Smooth muscle cell (in vitro differentiated cells): ENCODE data around the gene COL8A1. TPM values are rescaled to one million over a fixed set of nuclear protein-coding genes. Genes with fewer than 3 reads are reported as not detected.
A peak's percentile ranks its signal among the peaks of the same experiment; 100 is the strongest.

ENCODE experiments used
- DNase-seq: peaks from one replicate; lab custom pipeline; 2025; ENCODE audit not compliant: unreplicated experiment; lab: John Stamatoyannopoulos, UW
- H2AFZ ChIP-seq: fragments of 200-600 bp; sonication (generic); 2 replicates; pipeline ENCODE4 v1.6.0; 2016; ENCODE audit warnings: antibody characterized with exemption, low read depth, mild to moderate bottlenecking
- H3F3A ChIP-seq: fragments of 200-600 bp; sonication (generic); 2 replicates; pipeline ENCODE4 v1.6.0; 2017; ENCODE audit warnings: antibody characterized with exemption, low read depth
- H3K27ac ChIP-seq: fragments of 200-600 bp; sonication (generic); 2 replicates; pipeline ENCODE4 v1.5.1; 2016; ENCODE audit warnings: low read depth, mild to moderate bottlenecking
- H3K27me3 ChIP-seq: fragments of 200-600 bp; sonication (generic); 2 replicates; pipeline ENCODE4 v1.6.1; 2016; ENCODE audit warnings: low read depth, mild to moderate bottlenecking
- H3K36me3 ChIP-seq: fragments of 200-600 bp; sonication (generic); 2 replicates; pipeline ENCODE4 v1.5.1; 2016; ENCODE audit warnings: low read depth
- H3K4me1 ChIP-seq: fragments of 200-600 bp; sonication (generic); 2 replicates; pipeline ENCODE4 v1.5.1; 2016; ENCODE audit warnings: low read depth
- H3K4me2 ChIP-seq: fragments of 200-600 bp; sonication (generic); 2 replicates; pipeline ENCODE4 v1.6.0; 2016; ENCODE audit warnings: mild to moderate bottlenecking
- H3K4me3 ChIP-seq: fragments of 200-600 bp; sonication (generic); 2 replicates; pipeline ENCODE4 v1.5.1; 2016; ENCODE audit warnings: mild to moderate bottlenecking
- H3K79me2 ChIP-seq: fragments of 200-600 bp; sonication (generic); 2 replicates; pipeline ENCODE4 v1.6.0; 2016; ENCODE audit warnings: low read depth, mild to moderate bottlenecking
- H3K9ac ChIP-seq: fragments of 200-600 bp; sonication (generic); 2 replicates; pipeline ENCODE4 v1.6.0; 2016; ENCODE audit warnings: low read depth
- H3K9me3 ChIP-seq: fragments of 200-600 bp; sonication (generic); replicated peaks from 2 replicates; pipeline ENCODE4 v1.5.1; 2016; ENCODE audit warnings: low read depth
- H4K20me1 ChIP-seq: fragments of 200-600 bp; sonication (generic); 2 replicates; pipeline ENCODE4 v1.6.0; 2016; ENCODE audit warnings: low read depth
- WGBS: methylation state at CpG from one replicate; pipeline ENCODE4 v1.1.7; 2016; ENCODE audit warnings: low lambda C conversion rate; 5-methylcytosine and 5-hydroxymethylcytosine counted together
- polyA plus RNA-seq: library from polyadenylated mRNA; unstranded; fragments of >200 nt; fragmentation: Nextera tagmentation; extraction: Ambion mirVana; gene quantifications from 2 replicates; pipeline ENCODE4 v1.2.1, GENCODE V29; 2016
- total RNA-seq: library from RNA; depleted of rRNA; stranded (reverse); fragments of >200 nt; gene quantifications from 2 replicates; pipeline ENCODE4 v1.2.3, GENCODE V29; 2014
- TF ChIP-seq, protein P1 (sequence below): fragments of 200-600 bp; sonication (generic); IDR thresholded peaks from 2 replicates; pipeline ENCODE4 v1.5.1; 2017; ENCODE audit warnings: borderline replicate concordance, mild to moderate bottlenecking, antibody characterized with exemption; ENCODE audit not compliant: insufficient read depth, poor library complexity, severe bottlenecking

Gene COL8A1
- total and polyA plus RNA-seq, 2 experiments from 2014 or later: 7.9 to 8.2 TPM

DNA sequence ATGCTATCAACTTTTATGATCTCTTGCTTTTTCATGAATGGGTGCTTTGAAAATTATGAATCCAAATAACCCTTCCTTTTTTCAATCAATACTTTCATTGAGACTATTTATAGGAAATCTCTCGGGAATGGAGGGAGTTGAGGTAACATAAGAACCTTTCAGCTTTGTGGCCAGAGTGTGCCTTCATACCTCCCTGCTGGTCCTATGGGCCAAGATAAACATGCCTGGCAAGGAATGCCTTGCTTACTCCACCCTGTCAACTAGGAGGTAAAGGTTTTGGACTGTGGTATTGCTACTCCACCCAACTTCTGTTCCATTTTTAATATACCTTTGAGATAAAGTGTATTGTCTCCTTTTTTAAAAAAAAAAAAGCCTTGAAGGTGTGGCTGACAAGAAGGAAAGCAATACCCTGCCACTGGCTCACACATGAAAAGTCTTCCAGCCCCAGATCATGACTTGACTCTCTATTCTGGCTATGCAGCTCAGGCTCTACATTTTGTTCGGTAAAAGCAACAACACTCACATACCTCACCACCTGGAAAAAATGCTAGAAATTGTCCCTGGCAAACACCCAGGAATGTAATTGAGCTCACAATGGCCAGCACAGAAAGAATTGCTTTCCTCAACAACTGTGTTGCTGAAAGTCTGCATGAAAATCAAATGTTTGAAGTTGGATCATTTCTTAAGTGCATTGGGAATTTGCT lies 35.8 kb downstream of the COL8A1 start:
- no peak overlapping the region for H3K4me3 ChIP-seq
- H3K9me3 ChIP-seq: no peaks in the 10 kb centered on the region
- DNase-seq: no peak
- no peak overlapping the region for H2AFZ ChIP-seq
- no peaks in the 10 kb centered on the region for H3K4me1 ChIP-seq
- no peaks in the 10 kb centered on the region for H3F3A ChIP-seq
- no peak overlapping the region for H3K9ac ChIP-seq
- H3K4me2 ChIP-seq: no peak overlapping the region
- H4K20me1 ChIP-seq: no peaks in the 10 kb centered on the region
- H3K27me3 ChIP-seq: no peaks in the 10 kb centered on the region
- 80% methylated on average over 2 of the region's 2 CpGs for WGBS
- no peak overlapping the region for H3K27ac ChIP-seq
- TF ChIP-seq, protein P1, sequence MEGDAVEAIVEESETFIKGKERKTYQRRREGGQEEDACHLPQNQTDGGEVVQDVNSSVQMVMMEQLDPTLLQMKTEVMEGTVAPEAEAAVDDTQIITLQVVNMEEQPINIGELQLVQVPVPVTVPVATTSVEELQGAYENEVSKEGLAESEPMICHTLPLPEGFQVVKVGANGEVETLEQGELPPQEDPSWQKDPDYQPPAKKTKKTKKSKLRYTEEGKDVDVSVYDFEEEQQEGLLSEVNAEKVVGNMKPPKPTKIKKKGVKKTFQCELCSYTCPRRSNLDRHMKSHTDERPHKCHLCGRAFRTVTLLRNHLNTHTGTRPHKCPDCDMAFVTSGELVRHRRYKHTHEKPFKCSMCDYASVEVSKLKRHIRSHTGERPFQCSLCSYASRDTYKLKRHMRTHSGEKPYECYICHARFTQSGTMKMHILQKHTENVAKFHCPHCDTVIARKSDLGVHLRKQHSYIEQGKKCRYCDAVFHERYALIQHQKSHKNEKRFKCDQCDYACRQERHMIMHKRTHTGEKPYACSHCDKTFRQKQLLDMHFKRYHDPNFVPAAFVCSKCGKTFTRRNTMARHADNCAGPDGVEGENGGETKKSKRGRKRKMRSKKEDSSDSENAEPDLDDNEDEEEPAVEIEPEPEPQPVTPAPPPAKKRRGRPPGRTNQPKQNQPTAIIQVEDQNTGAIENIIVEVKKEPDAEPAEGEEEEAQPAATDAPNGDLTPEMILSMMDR: no peak
- no peaks in the 10 kb centered on the region for H3K79me2 ChIP-seq
- H3K36me3 ChIP-seq: no peaks in the 10 kb centered on the region

- WGBS: 23% methylated on average over 1 of the region's 1 CpG
- Histone ChIP-seq H4K20me1 (no peaks in the 10 kb centered on the region), H3K36me3 (no peaks in the 10 kb centered on the region), H3K9me3 (no peaks in the 10 kb centered on the region), H3K27ac (peak overlapping the region; percentile 12), H3K4me2 (no peak overlapping the region), H3K4me3 (no peak overlapping the region), H3F3A (no peaks in the 10 kb centered on the region), H3K4me1 (no peaks in the 10 kb centered on the region), H2AFZ (no peak overlapping the region), H3K27me3 (no peaks in the 10 kb centered on the region), H3K9ac (no peak overlapping the region), H3K79me2 (no peaks in the 10 kb centered on the region)
- DNase-seq: no peak
- TF ChIP-seq, protein P1: no peak
Measured at GRCh38 chr3:99678023-99678422, 39.6 kb downstream of the COL8A1 start.

- 95% methylated on average over 2 of the region's 2 CpGs for WGBS
- H3K4me2 ChIP-seq: no peak overlapping the region
- no peaks in the 10 kb centered on the region for H3K36me3 ChIP-seq
Measured at GRCh38 chr3:99678896-99679295, 40.5 kb downstream of the COL8A1 start.

More at GRCh38 chr3:99678896-99679295, 40.5 kb downstream of the COL8A1 start:
- H2AFZ ChIP-seq: no peak overlapping the region
- H3K9me3 ChIP-seq: no peaks in the 10 kb centered on the region
- TF ChIP-seq, protein P1: no peak
- H3K27me3 ChIP-seq: no peaks in the 10 kb centered on the region
- no peaks in the 10 kb centered on the region for H3K4me1 ChIP-seq
- no peaks in the 10 kb centered on the region for H3K79me2 ChIP-seq
- no peak overlapping the region for H3K9ac ChIP-seq
- H3F3A ChIP-seq: no peaks in the 10 kb centered on the region
- H3K4me3 ChIP-seq: no peak overlapping the region
- DNase-seq: no peak
- no peak overlapping the region for H3K27ac ChIP-seq
- H4K20me1 ChIP-seq: no peaks in the 10 kb centered on the region
